Suprapubic skin (tissue), 3 donors: Measurements from ENCODE around the gene BIRC6.

Experiments used
- POLR2A ChIP-seq, 2 donors: fragments of 450-650 bp; IDR thresholded peaks; one replicate each; pipeline ENCODE4 v1.6.1; 2017; ENCODE audit warnings: antibody characterized with exemption in 2 of 2, mild to moderate bottlenecking in 2 of 2, moderate library complexity in 2 of 2
- TF ChIP-seq, protein P1 (sequence below), 2 donors: fragments of 200-600 bp in 1 of 2; fragments of 450-650 bp in 1 of 2; sonication (generic) in 1 of 2; IDR thresholded peaks; one replicate each; pipeline ENCODE4 v1.5.1; 2016 to 2019; ENCODE audit warnings: antibody characterized with exemption in 2 of 2, mild to moderate bottlenecking in 1 of 2, moderate library complexity in 1 of 2

DNA sequence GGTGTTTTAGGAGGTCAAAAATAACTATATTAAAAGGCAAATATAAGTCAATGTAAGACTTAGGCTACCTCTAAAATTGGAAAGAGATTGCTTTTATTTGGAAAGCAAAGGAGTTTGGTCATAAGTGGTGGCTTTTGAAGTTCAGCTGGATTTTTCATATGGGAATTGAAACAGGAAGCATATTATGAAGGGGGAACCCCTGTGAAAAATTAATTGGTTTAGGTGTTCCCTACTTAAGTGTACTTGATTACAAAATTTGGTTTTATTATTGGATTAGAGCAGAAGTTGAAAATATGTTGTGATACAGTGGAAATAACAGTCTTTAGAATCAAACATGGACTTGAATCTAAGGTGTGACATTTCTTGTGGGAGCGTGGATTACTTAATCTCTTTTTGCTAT lies 149.6 kb downstream of the BIRC6 start:
- TF ChIP-seq, protein P1, sequence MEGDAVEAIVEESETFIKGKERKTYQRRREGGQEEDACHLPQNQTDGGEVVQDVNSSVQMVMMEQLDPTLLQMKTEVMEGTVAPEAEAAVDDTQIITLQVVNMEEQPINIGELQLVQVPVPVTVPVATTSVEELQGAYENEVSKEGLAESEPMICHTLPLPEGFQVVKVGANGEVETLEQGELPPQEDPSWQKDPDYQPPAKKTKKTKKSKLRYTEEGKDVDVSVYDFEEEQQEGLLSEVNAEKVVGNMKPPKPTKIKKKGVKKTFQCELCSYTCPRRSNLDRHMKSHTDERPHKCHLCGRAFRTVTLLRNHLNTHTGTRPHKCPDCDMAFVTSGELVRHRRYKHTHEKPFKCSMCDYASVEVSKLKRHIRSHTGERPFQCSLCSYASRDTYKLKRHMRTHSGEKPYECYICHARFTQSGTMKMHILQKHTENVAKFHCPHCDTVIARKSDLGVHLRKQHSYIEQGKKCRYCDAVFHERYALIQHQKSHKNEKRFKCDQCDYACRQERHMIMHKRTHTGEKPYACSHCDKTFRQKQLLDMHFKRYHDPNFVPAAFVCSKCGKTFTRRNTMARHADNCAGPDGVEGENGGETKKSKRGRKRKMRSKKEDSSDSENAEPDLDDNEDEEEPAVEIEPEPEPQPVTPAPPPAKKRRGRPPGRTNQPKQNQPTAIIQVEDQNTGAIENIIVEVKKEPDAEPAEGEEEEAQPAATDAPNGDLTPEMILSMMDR (IDR thresholded peaks at IDR 0.05), result no peak
- no peak for TF ChIP-seq POLR2A (IDR thresholded peaks at IDR 0.05)
